ENCODE measurements around the gene TFDP2.

Gene TFDP2

GRCh38 chr3:142035308-142035922 is 113.9 kb downstream of the TFDP2 start:
- Histone ChIP-seq H3K4me3 (ENCODE audit: low read length) (no peak overlapping the region), H3K79me2 (ENCODE audit: low read length) (no peaks in the 10 kb centered on the region), H3K9ac (ENCODE audit: low read length) (no peak overlapping the region), H2AFZ (ENCODE audit: low read depth, low read length) (no peak overlapping the region), H4K20me1 (ENCODE audit: insufficient read depth, low read length) (no peaks in the 10 kb centered on the region), H3K36me3 (replicated peaks; ENCODE audit: low read depth, low read length) (no peaks in the 10 kb centered on the region), H3K9me3 (ENCODE audit: insufficient read depth, low read length) (no peaks in the 10 kb centered on the region), H3K27ac (ENCODE audit: low read length) (no peak overlapping the region), H3K4me2 (ENCODE audit: low read length) (no peak overlapping the region), H3K4me1 (ENCODE audit: low read length) (no peaks in the 10 kb centered on the region), H3K27me3 (ENCODE audit: low read depth, low read length) (no peaks in the 10 kb centered on the region)
- TF ChIP-seq EZH2phosphoT487 (IDR thresholded peaks at IDR 0.05; ENCODE audit: low read depth), result no peak
- TF ChIP-seq, protein P1, sequence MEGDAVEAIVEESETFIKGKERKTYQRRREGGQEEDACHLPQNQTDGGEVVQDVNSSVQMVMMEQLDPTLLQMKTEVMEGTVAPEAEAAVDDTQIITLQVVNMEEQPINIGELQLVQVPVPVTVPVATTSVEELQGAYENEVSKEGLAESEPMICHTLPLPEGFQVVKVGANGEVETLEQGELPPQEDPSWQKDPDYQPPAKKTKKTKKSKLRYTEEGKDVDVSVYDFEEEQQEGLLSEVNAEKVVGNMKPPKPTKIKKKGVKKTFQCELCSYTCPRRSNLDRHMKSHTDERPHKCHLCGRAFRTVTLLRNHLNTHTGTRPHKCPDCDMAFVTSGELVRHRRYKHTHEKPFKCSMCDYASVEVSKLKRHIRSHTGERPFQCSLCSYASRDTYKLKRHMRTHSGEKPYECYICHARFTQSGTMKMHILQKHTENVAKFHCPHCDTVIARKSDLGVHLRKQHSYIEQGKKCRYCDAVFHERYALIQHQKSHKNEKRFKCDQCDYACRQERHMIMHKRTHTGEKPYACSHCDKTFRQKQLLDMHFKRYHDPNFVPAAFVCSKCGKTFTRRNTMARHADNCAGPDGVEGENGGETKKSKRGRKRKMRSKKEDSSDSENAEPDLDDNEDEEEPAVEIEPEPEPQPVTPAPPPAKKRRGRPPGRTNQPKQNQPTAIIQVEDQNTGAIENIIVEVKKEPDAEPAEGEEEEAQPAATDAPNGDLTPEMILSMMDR (IDR thresholded peaks at IDR 0.05; ENCODE audit: low read depth, low read length), result no peak

DNA sequence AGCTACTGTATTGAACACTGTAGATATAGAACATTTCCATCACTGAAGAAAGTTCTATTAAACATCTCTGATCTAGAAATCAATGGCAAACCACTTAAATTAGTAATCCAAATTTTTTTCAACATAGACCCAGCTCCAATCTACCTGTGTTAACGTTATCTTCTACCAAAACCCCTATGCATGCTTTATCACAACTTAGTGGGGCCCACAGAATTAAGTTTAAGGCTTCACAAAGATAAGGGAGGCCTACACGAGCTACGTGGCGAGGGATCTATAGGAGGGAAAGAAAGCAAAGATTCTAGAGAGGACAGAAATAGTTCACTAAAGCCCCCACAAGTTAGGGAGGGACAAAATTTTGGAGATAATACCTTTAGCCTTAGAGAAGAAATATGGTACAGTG is 116.1 kb downstream of the TFDP2 start:
- H3K9ac ChIP-seq (ENCODE audit: low read length), result no peak overlapping the region
- H3K4me3 ChIP-seq (ENCODE audit: low read length), result no peak overlapping the region
- no peaks in the 10 kb centered on the region for H4K20me1 ChIP-seq (ENCODE audit: insufficient read depth, low read length)
- no peak overlapping the region for H2AFZ ChIP-seq (ENCODE audit: low read depth, low read length)
- TF ChIP-seq, protein P1 (IDR thresholded peaks at IDR 0.05; ENCODE audit: low read depth, low read length), result no peak
- no peak for TF ChIP-seq EZH2phosphoT487 (IDR thresholded peaks at IDR 0.05; ENCODE audit: low read depth)
- H3K4me1 ChIP-seq (ENCODE audit: low read length), result peaks cover 10% of the 10 kb centered on the region
- H3K9me3 ChIP-seq (ENCODE audit: insufficient read depth, low read length), result no peaks in the 10 kb centered on the region
- H3K36me3 ChIP-seq (replicated peaks; ENCODE audit: low read depth, low read length), result no peaks in the 10 kb centered on the region
- H3K79me2 ChIP-seq (ENCODE audit: low read length), result no peaks in the 10 kb centered on the region
- H3K27me3 ChIP-seq (ENCODE audit: low read depth, low read length), result no peaks in the 10 kb centered on the region
- no peak overlapping the region for H3K4me2 ChIP-seq (ENCODE audit: low read length)
- no peak overlapping the region for H3K27ac ChIP-seq (ENCODE audit: low read length)

DNA sequence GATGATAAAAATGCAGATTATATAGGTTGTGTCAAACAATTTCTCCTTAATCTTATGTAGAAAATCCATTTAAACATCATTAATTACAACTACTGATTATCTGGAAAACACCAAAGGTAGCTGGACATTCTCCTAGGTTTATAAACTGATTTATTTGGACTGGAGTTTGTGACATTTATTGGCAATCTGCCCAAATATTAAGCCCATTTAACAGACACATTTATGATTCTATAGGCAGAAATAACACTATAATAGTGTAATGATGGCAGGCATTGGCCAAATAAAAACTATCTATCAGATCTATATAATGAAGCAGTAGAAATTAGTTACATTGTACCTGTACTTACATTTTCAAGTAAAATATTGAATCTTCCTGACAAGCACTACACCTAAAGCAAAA is 117.8 kb downstream of the TFDP2 start:
- TF ChIP-seq, protein P1 (IDR thresholded peaks at IDR 0.05; ENCODE audit: low read depth, low read length), result no peak
- TF ChIP-seq EZH2phosphoT487 (IDR thresholded peaks at IDR 0.05; ENCODE audit: low read depth), result no peak
- no peaks in the 10 kb centered on the region for H3K27me3 ChIP-seq (ENCODE audit: low read depth, low read length)
- H3K4me3 ChIP-seq (ENCODE audit: low read length), result no peak overlapping the region
- no peak overlapping the region for H2AFZ ChIP-seq (ENCODE audit: low read depth, low read length)
- H3K79me2 ChIP-seq (ENCODE audit: low read length), result no peaks in the 10 kb centered on the region; the same call in 1 of the 2 replicates
- H3K27ac ChIP-seq (ENCODE audit: low read length), result no peak overlapping the region
- H3K4me1 ChIP-seq (ENCODE audit: low read length), result peaks cover 15% of the 10 kb centered on the region
- no peaks in the 10 kb centered on the region for H3K9me3 ChIP-seq (ENCODE audit: insufficient read depth, low read length)
- no peaks in the 10 kb centered on the region for H3K36me3 ChIP-seq (replicated peaks; ENCODE audit: low read depth, low read length)
- no peak overlapping the region for H3K4me2 ChIP-seq (ENCODE audit: low read length)
- H4K20me1 ChIP-seq (ENCODE audit: insufficient read depth, low read length), result no peaks in the 10 kb centered on the region
- no peak overlapping the region for H3K9ac ChIP-seq (ENCODE audit: low read length)

- no peaks in the 10 kb centered on the region for H3K9me3 ChIP-seq (ENCODE audit: insufficient read depth, low read length)
- TF ChIP-seq EZH2phosphoT487 (IDR thresholded peaks at IDR 0.05; ENCODE audit: low read depth), result no peak
- TF ChIP-seq, protein P1 (IDR thresholded peaks at IDR 0.05; ENCODE audit: low read depth, low read length), result no peak
- no peak overlapping the region for H3K4me2 ChIP-seq (ENCODE audit: low read length)
- H3K79me2 ChIP-seq (ENCODE audit: low read length), result no peaks in the 10 kb centered on the region; the same call in 1 of the 2 replicates
- no peak overlapping the region for H3K4me3 ChIP-seq (ENCODE audit: low read length)
- no peaks in the 10 kb centered on the region for H3K27me3 ChIP-seq (ENCODE audit: low read depth, low read length)
- H3K9ac ChIP-seq (ENCODE audit: low read length), result no peak overlapping the region
- no peak overlapping the region for H2AFZ ChIP-seq (ENCODE audit: low read depth, low read length)
- peaks cover 16% of the 10 kb centered on the region for H3K4me1 ChIP-seq (ENCODE audit: low read length)
- no peaks in the 10 kb centered on the region for H4K20me1 ChIP-seq (ENCODE audit: insufficient read depth, low read length)
- no peaks in the 10 kb centered on the region for H3K36me3 ChIP-seq (replicated peaks; ENCODE audit: low read depth, low read length)
- no peak overlapping the region for H3K27ac ChIP-seq (ENCODE audit: low read length)
These were observed 119.6 kb downstream of the TFDP2 start for GRCh38 chr3:142029791-142030190.

Measured in OCI-LY3 (cell line).